NCI-H1694 (cell line): ENCODE results near the gene SMAD5.

Experiments used
- DNase-seq: peaks from one replicate; lab custom pipeline; 2025; lab: John Stamatoyannopoulos, UW

The SMAD5 gene

DNA sequence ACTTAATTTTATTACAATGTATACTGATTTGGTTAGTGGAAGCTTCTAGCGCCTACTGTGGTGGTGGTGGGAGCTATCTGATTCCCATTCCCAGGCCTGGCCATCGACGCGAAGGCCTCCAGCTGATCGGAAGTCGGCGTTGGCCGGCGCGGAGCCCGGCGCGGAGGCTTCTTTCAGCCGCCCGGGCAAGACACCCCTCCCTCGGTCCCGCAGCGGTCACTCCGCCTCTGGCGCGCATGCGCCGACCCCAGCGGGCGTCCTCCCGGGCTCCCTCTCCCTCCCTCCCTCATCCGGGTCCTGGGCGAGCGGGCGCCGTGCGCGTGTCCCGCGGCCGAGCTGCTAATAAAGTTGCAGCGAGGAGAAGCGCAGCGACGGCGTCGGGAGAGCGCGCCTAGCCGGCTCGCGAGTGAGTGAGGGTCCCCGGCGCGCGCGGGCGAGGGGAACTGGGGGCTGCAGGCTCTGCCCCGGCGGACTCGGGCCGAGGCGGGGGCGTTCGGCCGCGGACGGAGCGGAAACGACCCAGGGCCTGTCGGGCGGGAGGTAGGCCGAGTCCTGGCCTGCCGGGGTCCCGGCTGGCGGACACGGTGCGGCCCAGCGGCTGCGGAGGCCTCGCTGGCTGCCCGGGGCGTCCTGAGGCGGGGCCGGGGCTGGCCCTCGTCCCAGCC is at the start of gene SMAD5:
TSS of gene SMAD5 (plus strand) at position 289 of the 665 bp plus-strand sequence. CDS start 20,916 bp downstream, outside the sequence.
- peak; percentile 50 for DNase-seq

- DNase-seq: no peak
These were observed 47.9 kb upstream of the SMAD5 start for GRCh38 chr5:136084698-136085097.

DNA sequence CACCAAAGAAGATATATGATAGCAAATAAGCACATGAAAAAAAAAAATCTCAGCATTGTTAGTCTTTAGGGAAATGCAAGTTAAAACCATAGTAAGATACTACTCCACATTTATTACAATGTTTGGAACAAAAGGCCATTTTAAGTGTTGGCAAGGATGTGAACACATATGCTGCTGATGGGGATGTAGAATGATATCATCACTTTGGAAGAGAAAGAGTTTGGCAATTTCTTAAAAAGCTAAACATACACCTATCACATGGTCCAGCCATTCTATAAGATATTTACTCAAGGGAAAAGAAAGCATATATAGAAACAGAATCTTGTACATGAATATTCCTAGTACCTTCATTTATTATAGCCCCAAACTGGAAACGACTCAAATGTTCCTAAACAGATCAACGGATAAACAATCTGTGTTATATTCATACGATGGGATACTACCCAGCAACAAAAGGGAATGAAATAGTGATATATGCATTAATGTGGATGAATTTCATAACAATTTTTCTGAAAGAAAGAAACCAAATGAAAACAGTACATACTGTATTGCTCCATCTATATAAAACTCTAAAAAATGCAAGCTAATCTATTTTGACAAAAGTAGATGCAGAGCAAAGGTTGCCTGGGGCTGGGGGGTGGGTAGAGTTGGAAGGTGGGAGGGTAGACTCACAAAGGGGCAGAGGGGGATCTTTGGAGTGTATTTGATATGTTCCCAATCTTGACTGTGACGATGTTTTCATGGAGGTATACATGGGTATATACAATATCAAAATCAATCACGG is 45.7 kb upstream of the SMAD5 start:
- DNase-seq: no peak

DNA sequence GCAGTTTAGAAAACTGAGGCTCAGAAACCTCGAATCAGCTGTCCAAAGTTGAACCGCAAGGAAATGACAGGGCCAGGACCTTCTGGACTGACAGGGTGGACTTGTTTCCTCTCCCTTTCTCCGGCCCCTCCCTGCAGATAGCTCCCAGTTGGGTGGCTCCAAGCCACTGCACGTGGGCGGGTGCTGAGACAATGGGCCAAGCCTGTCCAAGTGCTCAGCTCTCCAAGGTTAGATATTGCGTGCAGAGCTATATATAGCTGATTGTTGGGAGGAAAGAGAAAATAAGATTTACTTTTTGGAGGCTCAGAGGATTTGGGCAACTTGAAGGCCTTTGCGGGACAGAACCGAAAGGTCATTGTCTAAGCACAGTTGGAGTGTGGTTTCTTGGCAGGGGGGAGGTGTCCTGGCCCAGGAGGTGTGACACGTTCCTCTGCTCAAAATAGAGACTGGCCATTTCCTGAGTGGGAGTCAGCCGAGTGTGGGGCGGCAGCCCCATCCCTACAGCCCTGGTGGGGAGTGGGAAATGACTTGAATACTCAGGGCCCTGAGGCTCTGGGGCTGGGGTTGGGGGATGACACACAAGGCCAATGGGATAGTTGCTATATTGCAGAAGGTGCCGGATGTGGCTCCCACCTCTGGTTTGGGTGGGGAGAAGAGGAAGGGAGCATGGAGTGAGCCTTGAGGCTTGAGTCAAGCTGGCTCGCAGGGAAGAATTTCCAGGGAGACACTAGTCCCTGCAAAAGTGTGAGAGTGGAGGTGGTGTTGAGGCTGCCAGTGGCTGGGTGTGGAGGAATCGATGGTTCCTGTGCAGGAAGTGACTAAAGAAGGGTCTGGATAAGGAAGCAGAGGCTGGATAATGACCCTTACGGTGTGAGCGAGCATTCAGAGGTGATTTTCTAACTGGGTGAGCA is 44.4 kb upstream of the SMAD5 start:
- DNase-seq: no peak

- no peak for DNase-seq
These were observed 42.9 kb upstream of the SMAD5 start for GRCh38 chr5:136089791-136090190.

- DNase-seq: no peak
These were observed 42.3 kb upstream of the SMAD5 start for GRCh38 chr5:136090319-136090718.

GRCh38 chr5:136094189-136094912 is 38.3 kb upstream of the SMAD5 start:
- DNase-seq: no peak

DNA sequence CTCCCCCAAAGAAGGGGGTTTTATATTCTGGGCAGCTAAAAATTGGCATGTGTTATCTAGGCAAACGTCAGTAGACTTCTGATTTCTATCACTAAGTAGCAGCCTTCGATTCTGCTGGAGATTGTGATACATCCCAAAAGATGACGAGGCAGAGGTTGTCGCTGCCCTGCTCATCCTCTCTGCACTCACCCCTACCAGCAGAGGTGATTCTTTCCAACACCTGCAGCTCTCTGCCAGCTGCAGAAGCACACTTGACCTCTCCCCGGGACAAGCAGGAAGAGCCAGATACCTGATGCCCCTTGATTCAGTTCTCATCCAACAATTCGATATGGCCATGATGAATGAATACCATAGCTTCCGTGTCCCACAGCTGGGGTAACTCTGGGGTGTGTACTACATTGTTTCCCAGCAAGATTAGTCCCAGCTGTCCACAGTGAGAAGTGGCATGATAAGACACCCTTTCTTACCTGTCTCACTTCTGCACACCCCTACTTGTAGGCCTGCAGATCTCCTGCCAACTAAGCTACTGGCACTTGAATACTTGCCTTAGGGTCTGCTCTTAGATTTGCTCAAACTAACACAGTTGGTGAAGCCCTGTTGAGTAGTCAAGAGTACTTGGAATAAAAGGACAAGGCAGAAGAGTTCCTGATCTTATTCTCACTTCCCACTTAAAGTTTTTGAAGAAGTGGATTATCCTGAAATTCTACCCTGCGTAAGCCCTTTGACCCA is 37.6 kb upstream of the SMAD5 start:
- DNase-seq: no peak

GRCh38 chr5:136098176-136098575 is 34.5 kb upstream of the SMAD5 start:
- no peak for DNase-seq

DNA sequence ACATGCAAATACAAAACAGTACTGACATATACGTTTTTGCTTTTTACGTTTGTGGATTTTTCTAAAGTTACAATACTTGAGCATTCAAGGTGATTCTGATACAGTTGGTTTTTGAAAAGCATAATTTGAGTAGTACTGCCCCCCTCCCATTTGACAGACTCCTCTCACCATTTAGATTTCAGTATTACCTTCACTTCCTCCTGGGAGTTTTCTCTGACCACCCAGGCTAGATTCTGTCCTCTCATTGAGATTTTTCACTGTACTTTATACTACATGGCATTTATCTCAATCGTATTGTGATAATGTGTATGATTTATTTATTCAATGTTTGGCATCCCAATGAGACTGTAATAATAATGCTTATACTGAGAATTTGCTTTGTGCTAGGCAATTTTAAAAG is 32.8 kb upstream of the SMAD5 start:
- no peak for DNase-seq

GRCh38 chr5:136101884-136102283 is 30.8 kb upstream of the SMAD5 start:
- no peak for DNase-seq

DNA sequence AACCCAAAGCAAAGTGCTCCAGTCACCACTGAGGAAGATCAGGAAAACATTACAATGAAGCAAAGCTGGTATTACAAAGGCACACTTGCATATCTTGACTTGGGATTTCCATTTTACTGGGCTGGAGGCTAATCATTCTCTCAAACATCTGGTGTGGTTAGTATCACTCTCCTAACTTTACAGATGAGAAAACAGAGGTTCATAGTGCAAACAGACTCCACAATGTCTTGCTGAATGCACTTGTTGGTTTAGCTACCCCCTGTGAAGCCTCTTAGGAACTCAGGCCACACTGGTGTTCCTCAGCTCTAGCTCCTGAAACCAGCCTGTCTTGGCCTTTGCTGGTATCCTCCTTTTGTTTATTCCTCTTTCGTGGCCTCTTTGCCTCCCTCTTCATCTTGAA is 29.5 kb upstream of the SMAD5 start:
- no peak for DNase-seq

GRCh38 chr5:136104306-136104965 is 28.2 kb upstream of the SMAD5 start:
- no peak for DNase-seq

- DNase-seq: no peak
These were observed 26.2 kb upstream of the SMAD5 start for GRCh38 chr5:136106351-136107031.

- peak; percentile 19 for DNase-seq
These were observed 24.4 kb upstream of the SMAD5 start for GRCh38 chr5:136108180-136108611.

GRCh38 chr5:136108766-136109165 is 23.9 kb upstream of the SMAD5 start:
- no peak for DNase-seq

- no peak for DNase-seq
These were observed 23.1 kb upstream of the SMAD5 start for GRCh38 chr5:136109453-136110135.

GRCh38 chr5:136113606-136114005 is 19.0 kb upstream of the SMAD5 start:
- DNase-seq: no peak

DNA sequence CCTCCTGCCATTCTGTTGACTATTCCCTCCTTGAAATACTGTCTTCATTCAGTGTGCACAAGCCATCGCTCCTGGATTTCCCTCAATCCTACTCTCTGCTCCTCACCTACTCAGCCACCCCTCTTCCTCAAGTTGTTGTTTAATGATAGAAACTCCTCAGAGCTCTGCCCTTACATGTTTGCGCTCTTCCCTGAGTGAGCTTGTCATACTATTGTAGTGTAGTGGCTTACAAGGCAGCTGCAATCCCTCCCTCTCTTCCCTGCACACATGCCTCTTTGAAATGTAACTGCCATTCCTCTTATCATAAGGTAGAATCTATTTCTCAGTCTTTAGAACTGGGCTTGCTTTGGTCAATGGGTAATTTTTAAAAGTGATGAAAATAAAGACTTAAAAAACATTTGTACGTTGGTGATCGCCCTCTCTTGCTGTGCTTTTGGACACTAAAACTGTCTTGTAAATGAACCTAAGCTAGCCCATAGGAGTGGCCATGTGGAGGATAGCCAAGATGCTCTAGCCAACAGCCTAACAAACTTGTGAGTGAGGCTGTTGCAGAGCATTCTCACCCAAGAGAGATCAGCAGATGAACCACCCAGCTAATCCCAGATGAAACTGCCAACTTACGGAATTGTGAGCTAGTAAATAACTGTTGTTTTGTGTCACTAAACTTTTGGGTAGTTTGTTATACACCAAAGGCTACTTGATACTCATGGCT is 18.1 kb upstream of the SMAD5 start:
- no peak for DNase-seq
